IMR-90 (cell line): Measurements from ENCODE around the gene KBTBD12. TPM values are rescaled to one million over a fixed set of nuclear protein-coding genes. Genes with fewer than 3 reads are reported as not detected.

Experiments
- ATAC-seq: fragments of 200-7000 bp; cut with Tn5 transposase; 2 replicates; pipeline ENCODE4 v1.9.1; 2020; ENCODE audit warnings: low read depth, mild to moderate bottlenecking, moderate library complexity
- BruUV-seq: library from RNA; stranded (reverse); fragments of 400-500 nt; replicated peaks from 2 replicates; lab custom pipeline; 2021; lab: Mats Ljungman, UMichigan
- CTCF ChIA-PET: fragments of 300-600 bp; formaldehyde crosslinking; extraction: SDS; loops from one replicate; lab custom pipeline; 2021; ENCODE audit warnings: antibody characterized with exemption; lab: Yijun Ruan, JAX
- POLR2A ChIA-PET: fragments of 300-600 bp; sonication (Branson Sonifier 250); formaldehyde crosslinking; loops from one replicate; lab custom pipeline; 2022; ENCODE audit warnings: antibody characterized with exemption; ENCODE audit not compliant: unreplicated experiment; lab: Charles Lee
- DNase-seq: peaks from one replicate; pipeline ENCODE4 v3.0.0; 2013
- H2AFZ ChIP-seq: replicated peaks from 2 replicates; pipeline ENCODE3; 2013; ENCODE audit warnings: low read length, mild to moderate bottlenecking; ENCODE audit not compliant: poor library complexity
- H2AK5ac ChIP-seq: 2 replicates; pipeline ENCODE4 v1.6.1; 2013; ENCODE audit warnings: low read depth, low read length, inconsistent platforms
- H2AK9ac ChIP-seq: replicated peaks from 2 replicates; pipeline ENCODE3; 2013; ENCODE audit warnings: mild to moderate bottlenecking, low read depth, low read length, moderate library complexity; ENCODE audit not compliant: poor library complexity
- H2BK120ac ChIP-seq: 2 replicates; pipeline ENCODE4 v1.6.1; 2013; ENCODE audit warnings: low read depth, low read length, inconsistent platforms
- H2BK15ac ChIP-seq: 3 replicates; pipeline ENCODE4 v1.6.1; 2013; ENCODE audit warnings: low read depth, low read length, inconsistent platforms
- H2BK20ac ChIP-seq: 2 replicates; pipeline ENCODE4 v1.6.1; 2013; ENCODE audit warnings: low read depth, mild to moderate bottlenecking, inconsistent platforms, low read length, moderate library complexity
- H2BK5ac ChIP-seq: 2 replicates; pipeline ENCODE4 v1.6.1; 2013; ENCODE audit warnings: mild to moderate bottlenecking, low read depth, low read length, inconsistent platforms; ENCODE audit not compliant: poor library complexity, severe bottlenecking
- H3K14ac ChIP-seq: replicated peaks from 2 replicates; pipeline ENCODE4 v1.6.1; 2013; ENCODE audit warnings: low read depth, low read length, inconsistent platforms
- H3K18ac ChIP-seq: 2 replicates; pipeline ENCODE4 v1.6.1; 2013; ENCODE audit warnings: low read depth, low read length, control low read depth
- H3K23ac ChIP-seq: 2 replicates; pipeline ENCODE4 v1.6.1; 2013; ENCODE audit warnings: low read depth, low read length, inconsistent platforms
- H3K27ac ChIP-seq: 2 replicates; pipeline ENCODE4 v1.5.1; 2013; ENCODE audit warnings: mild to moderate bottlenecking, control low read depth, low read length; ENCODE audit not compliant: insufficient read depth
- H3K27me3 ChIP-seq: 2 replicates; pipeline ENCODE4 v1.6.1; 2013; ENCODE audit warnings: low read length; ENCODE audit not compliant: control insufficient read depth, insufficient read depth
- H3K36me3 ChIP-seq: 2 replicates; pipeline ENCODE4 v1.6.1; 2013; ENCODE audit warnings: low read length, mixed read lengths; ENCODE audit not compliant: control insufficient read depth, insufficient read depth
- H3K4ac ChIP-seq: 2 replicates; pipeline ENCODE4 v1.6.1; 2013; ENCODE audit warnings: low read depth, low read length, inconsistent platforms
- H3K4me1 ChIP-seq: 2 replicates; pipeline ENCODE4 v1.6.1; 2013; ENCODE audit warnings: low read length, mixed read lengths; ENCODE audit not compliant: control insufficient read depth, insufficient read depth
- H3K4me2 ChIP-seq: 2 replicates; pipeline ENCODE4 v1.6.1; 2013; ENCODE audit warnings: low read depth, mild to moderate bottlenecking, control low read depth, low read length, moderate library complexity
- H3K4me3 ChIP-seq: 2 replicates; pipeline ENCODE4 v1.5.1; 2013; ENCODE audit warnings: low read depth, mild to moderate bottlenecking, control low read depth, low read length, moderate library complexity; ENCODE audit not compliant: insufficient read depth
- H3K56ac ChIP-seq: 2 replicates; pipeline ENCODE4 v1.6.1; 2013; ENCODE audit warnings: low read length, inconsistent platforms; ENCODE audit not compliant: insufficient read depth; ENCODE audit errors: extremely low read depth
- H3K79me1 ChIP-seq, 2 experiments: 2 replicates each; pipeline ENCODE4 v1.6.1; 2013; ENCODE audit warnings: low read length in 2 of 2, inconsistent platforms in 1 of 2, low read depth in 1 of 2
- H3K9ac ChIP-seq: 2 replicates; pipeline ENCODE4 v1.6.1; 2013; ENCODE audit warnings: low read depth, low read length, control low read depth
- H3K9me1 ChIP-seq: 2 replicates; pipeline ENCODE4 v1.6.1; 2013; ENCODE audit warnings: low read length, inconsistent platforms; ENCODE audit not compliant: insufficient read depth
- H3K9me3 ChIP-seq: 2 replicates; pipeline ENCODE4 v1.6.1; 2013; ENCODE audit warnings: low read length; ENCODE audit not compliant: control insufficient read depth, insufficient read depth
- H4K20me1 ChIP-seq: 2 replicates; pipeline ENCODE4 v1.6.1; 2013; ENCODE audit warnings: low read length, inconsistent platforms; ENCODE audit not compliant: insufficient read depth
- H4K5ac ChIP-seq: 2 replicates; pipeline ENCODE4 v1.6.1; 2013; ENCODE audit warnings: mild to moderate bottlenecking, low read depth, low read length, control low read depth
- H4K8ac ChIP-seq, 2 experiments: 2 replicates each; pipeline ENCODE4 v1.6.1; 2013; ENCODE audit warnings: low read depth in 2 of 2, low read length in 2 of 2, control low read depth in 1 of 2, inconsistent platforms in 1 of 2
- H4K91ac ChIP-seq: 2 replicates; pipeline ENCODE4 v1.6.1; 2013; ENCODE audit warnings: low read depth, low read length, inconsistent platforms; ENCODE audit not compliant: insufficient read depth
- CHD1 ChIP-seq: IDR thresholded peaks from 2 replicates; pipeline ENCODE4 v1.6.1; 2012; ENCODE audit warnings: low read depth, low read length, improper control_type of control experiment
- CTCF ChIP-seq: conservative IDR thresholded peaks from 2 replicates; pipeline ENCODE4 v1.5.1; 2012; ENCODE audit warnings: mild to moderate bottlenecking, low read depth, low read length, improper control_type of control experiment
- ELK1 ChIP-seq: fragments of 150-350 bp; IDR thresholded peaks from 2 replicates; pipeline ENCODE4 v1.6.1; 2016; ENCODE audit warnings: low read depth, mild to moderate bottlenecking, low read length, moderate library complexity, borderline replicate concordance
- FOS ChIP-seq: fragments of 150-350 bp; IDR thresholded peaks from 2 replicates; pipeline ENCODE4 v1.6.1; 2016; ENCODE audit warnings: low read depth, low read length
- MAZ ChIP-seq: IDR thresholded peaks from 2 replicates; pipeline ENCODE4 v1.6.1; 2012; ENCODE audit warnings: low read depth, mild to moderate bottlenecking, low read length, improper control_type of control experiment, moderate library complexity, borderline replicate concordance
- MXI1 ChIP-seq: IDR thresholded peaks from 2 replicates; pipeline ENCODE4 v1.6.1; 2012; ENCODE audit warnings: low read depth, mild to moderate bottlenecking, low read length, moderate library complexity, borderline replicate concordance
- NFE2L2 ChIP-seq: fragments of 150-350 bp; IDR thresholded peaks from 2 replicates; pipeline ENCODE4 v1.6.1; 2016; ENCODE audit warnings: low read depth, mild to moderate bottlenecking, low read length
- POLR2A ChIP-seq: IDR thresholded peaks from 2 replicates; pipeline ENCODE4 v1.6.1; 2012; ENCODE audit warnings: mild to moderate bottlenecking, low read depth, low read length
- RAD21 ChIP-seq: IDR thresholded peaks from 2 replicates; pipeline ENCODE4 v1.6.1; 2012; ENCODE audit warnings: low read length, improper control_type of control experiment
- RCOR1 ChIP-seq: IDR thresholded peaks from 2 replicates; pipeline ENCODE4 v1.6.1; 2012; ENCODE audit warnings: mild to moderate bottlenecking, low read length, improper control_type of control experiment; ENCODE audit not compliant: insufficient replicate concordance
- RFX5 ChIP-seq: IDR thresholded peaks from 2 replicates; pipeline ENCODE4 v1.8.0; 2012; ENCODE audit warnings: low read depth, mild to moderate bottlenecking, low read length, moderate library complexity
- SMC3 ChIP-seq: fragments of 150-350 bp; IDR thresholded peaks from 2 replicates; pipeline ENCODE4 v1.6.1; 2016; ENCODE audit warnings: low read depth, mild to moderate bottlenecking, antibody characterized with exemption, low read length, moderate library complexity
- WGBS, 2 experiments: methylation state at CpG; one replicate each; pipeline versions ENCODE4 v1.1.5 to v1.1.7; 2013; ENCODE audit warnings: missing lambda C conversion rate in 2 of 2; ENCODE audit not compliant: insufficient read length in 1 of 2; ENCODE audit errors: extremely low coverage in 2 of 2; 5-methylcytosine and 5-hydroxymethylcytosine counted together
- dilution Hi-C: fragments of 300-500 bp; cut with HindIII; formaldehyde crosslinking; loops from one replicate; pipeline ENCODE4 v1.14.3; 2018; ENCODE audit warnings: low sequenced_read_pairs; ENCODE audit not compliant: unreplicated experiment
- in situ Hi-C: fragments of 300-500 bp; cut with MboI; formaldehyde crosslinking; loops from 3 replicates; pipeline ENCODE4 v1.14.3; 2019; ENCODE audit warnings: low sequenced_read_pairs, inconsistent platforms, mixed read lengths
- intact Hi-C: fragments of 100-400 bp; cut with micrococcal nuclease; formaldehyde crosslinking; loops from 2 replicates; pipeline ENCODE4 v1.10.0; 2022
- polyA plus RNA-seq, 3 experiments: library from polyadenylated mRNA; depleted of rRNA; stranded (reverse); fragments of >200 nt; gene quantifications; 2 replicates each; pipeline ENCODE4 v1.2.3, GENCODE V29; 2012; ENCODE audit warnings: low replicate concordance in 1 of 3
- total RNA-seq: library from RNA; depleted of rRNA; stranded (reverse); fragments of >200 nt; gene quantifications from 2 replicates; pipeline ENCODE4 v1.2.3, GENCODE V29; 2012

KBTBD12 gene
- total and polyA plus RNA-seq, 2 of the 4 experiments (the other 2 are of a cell fraction): not detected

GRCh38 chr3:127961124-127961523 is 46.1 kb downstream of the KBTBD12 start:
- Histone ChIP-seq H2BK20ac (no peak overlapping the region), H3K9me3 (no peaks in the 10 kb centered on the region), H3K4me1 (no peaks in the 10 kb centered on the region), H4K20me1 (no peaks in the 10 kb centered on the region), H2BK15ac (no peak overlapping the region), H3K56ac (no peak overlapping the region), H4K5ac (no peak overlapping the region), H3K4me3 (no peak overlapping the region), H2BK120ac (no peak overlapping the region), H2AK5ac (no peak overlapping the region), H3K4me2 (no peak overlapping the region), H3K9ac (no peak overlapping the region), H3K79me1 (no peaks in the 10 kb centered on the region), H3K14ac (no peak overlapping the region), H4K8ac (no peak overlapping the region), H2BK5ac (no peak overlapping the region), H3K36me3 (no peaks in the 10 kb centered on the region), H3K9me1 (no peaks in the 10 kb centered on the region), H3K23ac (no peak overlapping the region), H2AFZ (no peak overlapping the region), H3K27me3 (peaks cover 37% of the 10 kb centered on the region), H4K91ac (no peak overlapping the region), H3K27ac (no peak overlapping the region), H2AK9ac (no peak overlapping the region), H3K4ac (no peak overlapping the region), H3K18ac (no peak overlapping the region)
- ATAC-seq (no peak), DNase-seq (no peak)
- intact Hi-C loops (no loop called here), dilution Hi-C loops (no loop called here), in situ Hi-C loops (loop anchor here (10.0 kb wide), 1 partner anchor 306 kb away; no protein-coding TSS in a partner anchor)
- ChIA-PET CTCF (no interaction called here), POLR2A (no interaction called here)
- no peak for TF ChIP-seq RCOR1
- TF ChIP-seq RFX5: no peak
- no peak for TF ChIP-seq POLR2A
- no peak for TF ChIP-seq FOS
- TF ChIP-seq RAD21: no peak
- TF ChIP-seq MXI1: no peak
- no peak for TF ChIP-seq NFE2L2
- TF ChIP-seq CHD1: no peak
- no peak for TF ChIP-seq ELK1
- TF ChIP-seq CTCF: no peak
- TF ChIP-seq MAZ: no peak
- no peak for TF ChIP-seq SMC3
- 24% methylated on average over 3 of the region's 5 CpGs; no CpG with 5 or more reads in 1 of the 2 experiments for WGBS, 2 experiments
- no TSS peak for BruUV-seq
